ENCODE measurements around the gene UFSP2. TPM values are rescaled to one million over a fixed set of nuclear protein-coding genes. Genes with fewer than 3 reads are reported as not detected.

Gene UFSP2
- total and polyA plus RNA-seq, 4 donors: 13.6 to 48.8 (median 21.9) TPM

DNA sequence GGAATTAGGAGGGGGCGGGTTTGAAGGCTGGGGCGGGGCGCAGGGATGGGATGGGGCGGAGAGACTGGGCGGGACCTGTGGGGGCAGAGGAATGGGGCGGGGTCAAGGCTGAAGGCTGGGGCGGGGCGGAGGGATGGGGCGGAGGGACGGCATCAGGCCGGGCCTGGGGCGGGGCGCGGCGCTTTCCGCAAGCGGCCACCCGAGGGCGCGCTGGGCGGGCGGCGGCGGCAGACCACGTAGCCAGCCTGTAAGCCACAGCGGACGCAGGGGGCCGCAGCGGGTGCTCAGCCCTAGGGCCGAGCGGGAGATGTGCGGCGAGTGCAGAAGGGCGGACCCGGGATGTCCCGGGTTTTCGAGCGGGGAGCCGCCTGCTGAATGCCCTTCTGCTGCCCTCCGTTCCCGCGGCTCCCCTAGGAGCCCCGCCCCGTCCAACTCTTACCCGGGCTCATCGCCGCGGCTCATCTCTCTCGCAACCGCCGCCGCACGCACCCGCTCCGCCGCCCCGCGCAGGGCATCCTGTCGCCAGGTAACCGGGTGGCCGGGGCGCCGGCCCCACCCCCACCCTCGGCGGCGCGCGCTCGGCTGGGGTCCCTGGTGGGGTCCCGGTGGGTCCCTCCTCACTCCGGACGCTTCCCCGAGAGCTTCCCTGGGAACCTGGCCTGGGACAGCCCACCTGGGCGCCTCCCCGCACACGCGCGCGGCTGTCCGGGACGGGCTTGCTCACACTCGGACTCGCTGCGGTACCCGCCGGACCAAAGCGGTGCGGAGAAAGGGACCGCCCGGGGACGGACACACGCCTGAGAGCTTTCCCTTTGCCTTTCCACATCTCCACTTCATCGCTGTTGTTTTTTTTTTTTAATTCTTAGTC lies 45.7 kb upstream of the UFSP2 start, which contains the start of gene CCDC110:
TSS of gene CCDC110 (minus strand) at position 499 of the 868 bp plus-strand sequence. CDS start at position 449, 50 bp downstream.
- Histone ChIP-seq H3K4me1 (ENCODE audit: control insufficient read depth in 5 of 5, insufficient read depth in 5 of 5, low read length in 5 of 5) (peaks cover 0 to 5% (median 2%) of the 10 kb centered on the region in 5 donors), H3K27me3 (ENCODE audit: control insufficient read depth in 3 of 3, insufficient read depth in 3 of 3, low read length in 2 of 3) (peaks cover 0 to 6% (median 0%) of the 10 kb centered on the region in 3 donors), H3K9ac (ENCODE audit: insufficient read depth in 1 of 2, low read length in 2 of 2) (peak within 1 kb of the TSS; percentile 76 to 98), H3K36me3 (ENCODE audit: control insufficient read depth in 4 of 4, insufficient read depth in 4 of 4, low read length in 4 of 4) (no peaks in the 10 kb centered on the region), H3K9me3 (ENCODE audit: control insufficient read depth in 4 of 4, insufficient read depth in 3 of 4, low read length in 3 of 4) (no peaks in the 10 kb centered on the region), H3K4me3 (peak within 1 kb of the TSS; percentile 65), H3K27ac (ENCODE audit: low read depth in 1 of 2, low read length in 1 of 2) (peak within 1 kb of the TSS in 1 of 2 donors; percentile 59)
- TF ChIP-seq, protein P1, sequence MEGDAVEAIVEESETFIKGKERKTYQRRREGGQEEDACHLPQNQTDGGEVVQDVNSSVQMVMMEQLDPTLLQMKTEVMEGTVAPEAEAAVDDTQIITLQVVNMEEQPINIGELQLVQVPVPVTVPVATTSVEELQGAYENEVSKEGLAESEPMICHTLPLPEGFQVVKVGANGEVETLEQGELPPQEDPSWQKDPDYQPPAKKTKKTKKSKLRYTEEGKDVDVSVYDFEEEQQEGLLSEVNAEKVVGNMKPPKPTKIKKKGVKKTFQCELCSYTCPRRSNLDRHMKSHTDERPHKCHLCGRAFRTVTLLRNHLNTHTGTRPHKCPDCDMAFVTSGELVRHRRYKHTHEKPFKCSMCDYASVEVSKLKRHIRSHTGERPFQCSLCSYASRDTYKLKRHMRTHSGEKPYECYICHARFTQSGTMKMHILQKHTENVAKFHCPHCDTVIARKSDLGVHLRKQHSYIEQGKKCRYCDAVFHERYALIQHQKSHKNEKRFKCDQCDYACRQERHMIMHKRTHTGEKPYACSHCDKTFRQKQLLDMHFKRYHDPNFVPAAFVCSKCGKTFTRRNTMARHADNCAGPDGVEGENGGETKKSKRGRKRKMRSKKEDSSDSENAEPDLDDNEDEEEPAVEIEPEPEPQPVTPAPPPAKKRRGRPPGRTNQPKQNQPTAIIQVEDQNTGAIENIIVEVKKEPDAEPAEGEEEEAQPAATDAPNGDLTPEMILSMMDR (IDR thresholded peaks at IDR 0.05; ENCODE audit: control extremely low read depth, extremely low read depth): peak; percentile 53
- DNase-seq (peak; percentile 97 to 98 (median 98)), ATAC-seq (ENCODE audit: insufficient read depth, low FRiP score) (peak; percentile 98)
- 0 to 1% methylated on average over 57 to 93 of the region's 93 CpGs for WGBS, 2 donors

DNA sequence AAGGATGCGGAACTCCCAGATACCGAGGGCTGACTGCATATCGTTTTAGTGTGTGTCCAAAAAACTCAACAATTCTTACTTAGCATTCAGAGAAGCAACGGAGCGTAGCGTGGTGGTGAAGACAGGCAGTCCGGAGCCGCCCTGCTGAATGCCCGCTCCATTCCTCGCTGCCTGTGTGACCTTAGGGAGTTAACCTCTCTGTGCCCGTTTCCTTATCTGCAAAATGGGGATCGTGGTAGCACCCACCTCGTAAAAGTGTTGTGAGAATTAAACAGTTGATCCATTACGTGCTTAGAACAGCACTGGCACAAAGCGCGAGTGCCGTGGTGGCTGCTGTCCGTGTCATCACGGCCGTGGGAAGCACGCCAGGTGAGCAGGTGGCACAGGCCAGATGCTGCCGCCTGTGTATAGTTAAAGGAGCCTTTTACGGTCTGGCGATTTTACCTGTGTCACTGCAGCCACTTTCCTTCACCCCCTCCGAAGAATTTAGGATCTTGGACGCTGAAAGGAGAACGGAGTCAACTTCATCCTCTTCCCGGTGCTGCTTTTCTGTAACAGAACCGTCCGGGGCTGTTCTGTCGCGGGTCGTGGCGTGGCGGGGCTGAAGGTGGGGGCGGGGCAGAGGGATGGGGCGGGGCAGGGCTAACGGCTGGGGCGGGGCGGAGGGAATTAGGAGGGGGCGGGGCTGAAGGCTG lies 44.9 kb upstream of the UFSP2 start:
- WGBS, 2 donors: 5 to 6% methylated on average over 40 to 41 of the region's 41 CpGs
- H3K36me3 ChIP-seq (ENCODE audit: control insufficient read depth in 4 of 4, insufficient read depth in 4 of 4, low read length in 4 of 4): no peaks in the 10 kb centered on the region
- peak in 1 of 3 donors; percentile 63 for DNase-seq
- no peak for ATAC-seq (ENCODE audit: insufficient read depth, low FRiP score)
- peaks cover 0 to 6% (median 0%) of the 10 kb centered on the region in 3 donors for H3K27me3 ChIP-seq (ENCODE audit: control insufficient read depth in 3 of 3, insufficient read depth in 3 of 3, low read length in 2 of 3)
- H3K9me3 ChIP-seq (ENCODE audit: control insufficient read depth in 4 of 4, insufficient read depth in 3 of 4, low read length in 3 of 4): no peaks in the 10 kb centered on the region
- peak overlapping the region; percentile 56 for H3K4me3 ChIP-seq
- peak overlapping the region in 1 of 2 donors; percentile 59 for H3K27ac ChIP-seq (ENCODE audit: low read depth in 1 of 2, low read length in 1 of 2)
- TF ChIP-seq, protein P1 (IDR thresholded peaks at IDR 0.05; ENCODE audit: control extremely low read depth, extremely low read depth): no peak
- H3K9ac ChIP-seq (ENCODE audit: insufficient read depth in 1 of 2, low read length in 2 of 2): peak overlapping the region in 1 of 2 donors; percentile 98
- H3K4me1 ChIP-seq (ENCODE audit: control insufficient read depth in 5 of 5, insufficient read depth in 5 of 5, low read length in 5 of 5): peaks cover 0 to 7% (median 2%) of the 10 kb centered on the region in 5 donors

DNA sequence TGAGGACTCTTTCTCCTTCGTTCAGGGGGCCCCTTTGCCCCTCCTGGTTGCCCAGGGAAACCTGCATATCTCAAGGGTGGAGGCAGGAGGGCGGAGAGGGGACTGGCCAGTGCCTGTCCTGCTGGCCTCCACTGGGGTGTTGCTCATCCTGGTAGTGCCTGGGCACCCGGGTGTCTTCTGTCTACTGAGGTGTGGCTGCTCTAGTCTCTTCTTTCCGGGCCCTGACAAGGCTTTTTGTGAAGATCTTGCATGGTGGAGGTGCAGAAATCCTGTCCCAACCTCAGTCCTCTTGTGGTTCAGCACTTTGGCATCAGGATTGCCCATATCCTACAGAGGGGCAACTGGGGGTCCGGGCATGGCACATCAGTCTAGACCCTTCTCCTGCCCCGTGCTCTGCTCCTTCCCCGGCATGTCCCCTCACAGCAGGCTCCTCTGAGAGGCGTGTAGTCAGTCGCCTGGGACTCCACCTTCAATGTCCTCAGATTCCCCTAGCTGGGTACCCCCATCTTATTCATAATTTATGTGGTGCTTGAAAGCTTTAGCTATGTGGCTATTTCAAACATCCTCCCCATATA lies 43.9 kb upstream of the UFSP2 start:
- WGBS, 2 donors: 68 to 79% methylated on average over 9 of the region's 9 CpGs
- no peak overlapping the region for H3K4me3 ChIP-seq

More for the DNA sequence above, 43.9 kb upstream of the UFSP2 start:
- Histone ChIP-seq H3K9me3 (ENCODE audit: control insufficient read depth in 4 of 4, insufficient read depth in 3 of 4, low read length in 3 of 4) (no peaks in the 10 kb centered on the region), H3K27ac (ENCODE audit: low read depth in 1 of 2, low read length in 1 of 2) (peak overlapping the region in 1 of 2 donors; percentile 12), H3K36me3 (ENCODE audit: control insufficient read depth in 4 of 4, insufficient read depth in 4 of 4, low read length in 4 of 4) (no peaks in the 10 kb centered on the region), H3K4me1 (ENCODE audit: control insufficient read depth in 5 of 5, insufficient read depth in 5 of 5, low read length in 5 of 5) (peaks cover 0 to 17% (median 2%) of the 10 kb centered on the region in 5 donors), H3K9ac (ENCODE audit: insufficient read depth in 1 of 2, low read length in 2 of 2) (no peak overlapping the region), H3K27me3 (ENCODE audit: control insufficient read depth in 3 of 3, insufficient read depth in 3 of 3, low read length in 2 of 3) (peaks cover 0 to 6% (median 0%) of the 10 kb centered on the region in 3 donors)
- no peak for DNase-seq
- ATAC-seq (ENCODE audit: insufficient read depth, low FRiP score): no peak
- TF ChIP-seq, protein P1 (IDR thresholded peaks at IDR 0.05; ENCODE audit: control extremely low read depth, extremely low read depth): no peak

All from lung (tissue), 12 donors.